ENCODE data around the gene PRKAR1B. TPM values are rescaled to one million over a fixed set of nuclear protein-coding genes. Genes with fewer than 3 reads are reported as not detected.
"Not testable (repeated sequence)": the region's sequence is repeated elsewhere in the genome, so short reads cannot be mapped to it uniquely, and the experiment has no call there.

PRKAR1B gene
- total RNA-seq, 1 experiment from 2014 or later: 62.0 TPM

DNA sequence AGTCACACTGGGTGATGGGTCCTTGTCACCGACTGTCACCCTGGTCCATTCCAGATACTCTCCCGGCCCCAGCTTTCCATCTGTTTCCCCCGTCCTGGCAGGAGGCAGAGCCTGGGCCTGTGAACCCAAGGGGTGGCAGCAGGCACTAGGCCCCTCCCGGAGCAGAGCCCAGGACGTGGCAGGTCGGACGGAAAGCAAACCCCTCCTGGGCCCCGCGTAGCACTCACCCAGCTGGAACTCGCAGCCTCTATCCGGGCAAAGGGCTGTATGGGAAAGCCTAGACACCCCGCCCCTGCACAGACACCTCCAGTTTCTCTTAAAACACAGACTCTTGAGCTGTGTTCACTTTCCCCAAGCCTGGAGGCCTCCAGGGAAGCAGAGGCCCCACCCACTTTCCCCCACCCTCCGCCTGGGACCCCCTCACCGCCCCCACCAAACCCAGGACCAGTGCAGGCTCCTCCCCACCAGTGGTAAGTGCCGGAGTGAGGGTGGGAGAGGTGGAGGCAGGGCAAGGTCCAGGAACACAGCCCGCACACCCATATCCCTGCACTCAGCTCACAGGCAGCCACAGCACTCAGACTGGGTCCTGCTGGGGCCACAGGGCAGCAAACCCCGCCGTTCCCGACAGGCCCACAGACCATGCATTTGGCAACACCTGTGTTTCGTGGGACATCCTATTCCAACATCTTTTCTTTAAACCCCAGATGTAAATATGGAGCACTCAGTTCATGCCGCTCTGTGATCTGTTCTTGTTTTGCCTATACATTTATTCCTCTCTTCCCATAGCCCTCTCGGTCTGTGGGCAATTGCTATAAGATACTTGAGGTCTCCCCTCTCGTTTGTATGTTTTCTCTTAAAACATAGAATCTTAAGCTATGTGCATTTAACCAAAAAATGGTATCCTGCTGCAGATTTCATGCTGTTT, 109.2 kb downstream of the PRKAR1B start:
- POLR2A ChIA-PET: interaction anchor here (0.7 kb wide), 1 partner anchor 28 kb away, joined by 9 read pairs; no protein-coding TSS in a partner anchor
- intact Hi-C loops (cut with micrococcal nuclease; ENCODE audit: unreplicated experiment): no loop called here
- CTCF ChIA-PET: no interaction called here
- Histone ChIP-seq H3K4me3 (ENCODE audit: low read depth in 2 of 2, low read length in 2 of 2) (no peak overlapping the region), H3K27me3 (ENCODE audit: control insufficient read depth, insufficient read depth, low read length) (no peaks in the 10 kb centered on the region), H3K9me3 (ENCODE audit: control insufficient read depth, insufficient read depth, low read depth, low read length) (peaks cover 9% of the 10 kb centered on the region; the same call in 1 of the 2 replicates), H3K27ac (ENCODE audit: low read length) (no peak overlapping the region), H3K4me1 (ENCODE audit: control insufficient read depth, insufficient read depth, low read length) (no peaks in the 10 kb centered on the region), H3K36me3 (ENCODE audit: control insufficient read depth, insufficient read depth, low read length) (no peaks in the 10 kb centered on the region)
- in situ Hi-C loops (cut with HindIII; ENCODE audit: low pct_unique_long_range_greater_than_20kb, low sequenced_read_pairs): no loop called here
- DNase-seq (ENCODE audit: low read depth, low spot score): no peak
- TF ChIP-seq TCF7L2 (IDR thresholded peaks at IDR 0.05; ENCODE audit: low read depth, low read length) (no peak), SIN3A (IDR thresholded peaks at IDR 0.05; ENCODE audit: borderline replicate concordance, insufficient read depth, low read depth, low read length) (no peak), POLR2AphosphoS5 (IDR thresholded peaks at IDR 0.05; ENCODE audit: low read depth, low read length) (no peak)
- TF ChIP-seq, protein P1, sequence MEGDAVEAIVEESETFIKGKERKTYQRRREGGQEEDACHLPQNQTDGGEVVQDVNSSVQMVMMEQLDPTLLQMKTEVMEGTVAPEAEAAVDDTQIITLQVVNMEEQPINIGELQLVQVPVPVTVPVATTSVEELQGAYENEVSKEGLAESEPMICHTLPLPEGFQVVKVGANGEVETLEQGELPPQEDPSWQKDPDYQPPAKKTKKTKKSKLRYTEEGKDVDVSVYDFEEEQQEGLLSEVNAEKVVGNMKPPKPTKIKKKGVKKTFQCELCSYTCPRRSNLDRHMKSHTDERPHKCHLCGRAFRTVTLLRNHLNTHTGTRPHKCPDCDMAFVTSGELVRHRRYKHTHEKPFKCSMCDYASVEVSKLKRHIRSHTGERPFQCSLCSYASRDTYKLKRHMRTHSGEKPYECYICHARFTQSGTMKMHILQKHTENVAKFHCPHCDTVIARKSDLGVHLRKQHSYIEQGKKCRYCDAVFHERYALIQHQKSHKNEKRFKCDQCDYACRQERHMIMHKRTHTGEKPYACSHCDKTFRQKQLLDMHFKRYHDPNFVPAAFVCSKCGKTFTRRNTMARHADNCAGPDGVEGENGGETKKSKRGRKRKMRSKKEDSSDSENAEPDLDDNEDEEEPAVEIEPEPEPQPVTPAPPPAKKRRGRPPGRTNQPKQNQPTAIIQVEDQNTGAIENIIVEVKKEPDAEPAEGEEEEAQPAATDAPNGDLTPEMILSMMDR (IDR thresholded peaks at IDR 0.05): no peak
- TF ChIP-seq, protein P2, sequence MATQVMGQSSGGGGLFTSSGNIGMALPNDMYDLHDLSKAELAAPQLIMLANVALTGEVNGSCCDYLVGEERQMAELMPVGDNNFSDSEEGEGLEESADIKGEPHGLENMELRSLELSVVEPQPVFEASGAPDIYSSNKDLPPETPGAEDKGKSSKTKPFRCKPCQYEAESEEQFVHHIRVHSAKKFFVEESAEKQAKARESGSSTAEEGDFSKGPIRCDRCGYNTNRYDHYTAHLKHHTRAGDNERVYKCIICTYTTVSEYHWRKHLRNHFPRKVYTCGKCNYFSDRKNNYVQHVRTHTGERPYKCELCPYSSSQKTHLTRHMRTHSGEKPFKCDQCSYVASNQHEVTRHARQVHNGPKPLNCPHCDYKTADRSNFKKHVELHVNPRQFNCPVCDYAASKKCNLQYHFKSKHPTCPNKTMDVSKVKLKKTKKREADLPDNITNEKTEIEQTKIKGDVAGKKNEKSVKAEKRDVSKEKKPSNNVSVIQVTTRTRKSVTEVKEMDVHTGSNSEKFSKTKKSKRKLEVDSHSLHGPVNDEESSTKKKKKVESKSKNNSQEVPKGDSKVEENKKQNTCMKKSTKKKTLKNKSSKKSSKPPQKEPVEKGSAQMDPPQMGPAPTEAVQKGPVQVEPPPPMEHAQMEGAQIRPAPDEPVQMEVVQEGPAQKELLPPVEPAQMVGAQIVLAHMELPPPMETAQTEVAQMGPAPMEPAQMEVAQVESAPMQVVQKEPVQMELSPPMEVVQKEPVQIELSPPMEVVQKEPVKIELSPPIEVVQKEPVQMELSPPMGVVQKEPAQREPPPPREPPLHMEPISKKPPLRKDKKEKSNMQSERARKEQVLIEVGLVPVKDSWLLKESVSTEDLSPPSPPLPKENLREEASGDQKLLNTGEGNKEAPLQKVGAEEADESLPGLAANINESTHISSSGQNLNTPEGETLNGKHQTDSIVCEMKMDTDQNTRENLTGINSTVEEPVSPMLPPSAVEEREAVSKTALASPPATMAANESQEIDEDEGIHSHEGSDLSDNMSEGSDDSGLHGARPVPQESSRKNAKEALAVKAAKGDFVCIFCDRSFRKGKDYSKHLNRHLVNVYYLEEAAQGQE (IDR thresholded peaks at IDR 0.05; ENCODE audit: insufficient read depth in 1 of 2, low read depth in 2 of 2, low read length in 1 of 2): no peak
- BruUV-seq (replicated peaks): no TSS peak
- no peak for ATAC-seq

DNA sequence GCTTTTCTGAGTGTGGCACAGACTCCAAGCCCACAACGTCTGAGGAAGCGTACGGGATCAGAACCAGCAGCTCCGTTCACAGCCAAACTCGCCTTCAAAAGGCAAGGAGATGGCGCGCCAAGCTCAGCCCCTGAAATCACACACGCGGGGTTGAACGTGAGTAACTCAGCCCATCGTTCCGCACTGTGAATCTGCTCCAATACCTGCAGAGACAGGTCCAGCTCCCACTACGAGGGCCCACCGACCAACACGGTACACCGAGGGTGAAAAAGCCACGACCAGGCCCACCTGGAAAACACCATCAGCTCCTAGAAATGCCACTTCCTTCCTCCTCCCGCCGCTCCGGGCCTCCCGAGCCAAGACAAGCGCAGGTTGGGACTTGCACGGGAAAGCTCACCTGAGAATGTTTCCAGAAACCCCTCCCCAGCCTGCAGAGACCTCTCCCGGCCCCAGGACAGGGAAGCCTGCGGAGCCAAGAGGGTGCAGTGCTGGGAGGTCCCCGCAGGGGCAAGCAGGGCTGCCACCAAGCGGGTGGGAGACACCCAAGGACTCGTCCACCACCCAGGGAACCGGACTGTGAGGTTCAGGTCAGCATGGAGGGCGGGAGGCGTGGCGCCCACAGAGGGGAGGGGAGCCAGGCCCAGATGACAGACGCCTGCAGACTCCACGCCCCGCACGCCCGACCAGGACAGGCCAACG, 113.5 kb downstream of the PRKAR1B start:
- CTCF ChIA-PET: no interaction called here
- H3K27me3 ChIP-seq (ENCODE audit: control insufficient read depth, insufficient read depth, low read length): no peaks in the 10 kb centered on the region
- in situ Hi-C loops (cut with HindIII; ENCODE audit: low pct_unique_long_range_greater_than_20kb, low sequenced_read_pairs) (no loop called here), intact Hi-C loops (cut with micrococcal nuclease; ENCODE audit: unreplicated experiment) (no loop called here)
- POLR2A ChIA-PET: no interaction called here
- ATAC-seq (0 out of 2 replicates have a peak, but pooled peaks have one; percentile 29), DNase-seq (ENCODE audit: low read depth, low spot score) (no peak)
- no TSS peak for BruUV-seq (replicated peaks)
- H3K4me3 ChIP-seq (ENCODE audit: low read depth in 2 of 2, low read length in 2 of 2): no peak overlapping the region
- H3K9me3 ChIP-seq (ENCODE audit: control insufficient read depth, insufficient read depth, low read depth, low read length): no peaks in the 10 kb centered on the region
- TF ChIP-seq TCF7L2 (IDR thresholded peaks at IDR 0.05; ENCODE audit: low read depth, low read length) (no peak), POLR2AphosphoS5 (IDR thresholded peaks at IDR 0.05; ENCODE audit: low read depth, low read length) (no peak), SIN3A (IDR thresholded peaks at IDR 0.05; ENCODE audit: borderline replicate concordance, insufficient read depth, low read depth, low read length) (no peak)
- TF ChIP-seq, protein P2 (IDR thresholded peaks at IDR 0.05; ENCODE audit: insufficient read depth in 1 of 2, low read depth in 2 of 2, low read length in 1 of 2): no peak
- TF ChIP-seq, protein P1 (IDR thresholded peaks at IDR 0.05): no peak
- no peaks in the 10 kb centered on the region for H3K36me3 ChIP-seq (ENCODE audit: control insufficient read depth, insufficient read depth, low read length)
- no peaks in the 10 kb centered on the region for H3K4me1 ChIP-seq (ENCODE audit: control insufficient read depth, insufficient read depth, low read length)
- no peak overlapping the region for H3K27ac ChIP-seq (ENCODE audit: low read length)

DNA sequence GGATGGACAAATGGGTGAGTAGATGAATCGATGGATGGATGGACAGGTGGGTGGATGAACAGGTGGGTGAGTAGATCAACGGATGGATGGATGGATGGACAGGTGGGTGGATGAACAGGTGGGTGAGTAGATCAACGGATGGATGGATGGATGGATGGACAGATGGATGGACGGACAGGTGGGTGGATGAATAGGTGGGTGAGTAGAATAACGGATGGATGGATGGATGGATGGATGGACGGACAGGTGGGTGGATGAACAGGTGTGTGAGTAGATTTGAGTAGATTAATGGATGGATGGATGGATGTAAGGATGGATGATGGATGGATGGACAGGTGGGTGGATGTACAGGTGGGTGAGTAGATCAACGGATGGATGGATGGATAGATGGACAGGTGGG, 115.2 kb downstream of the PRKAR1B start:
- H3K36me3 ChIP-seq (ENCODE audit: control insufficient read depth, insufficient read depth, low read length); DNase-seq (ENCODE audit: low read depth, low spot score); H3K27me3 ChIP-seq (ENCODE audit: control insufficient read depth, insufficient read depth, low read length); CTCF ChIA-PET; H3K4me1 ChIP-seq (ENCODE audit: control insufficient read depth, insufficient read depth, low read length); intact Hi-C loops (cut with micrococcal nuclease; ENCODE audit: unreplicated experiment); H3K27ac ChIP-seq (ENCODE audit: low read length); BruUV-seq (replicated peaks); ATAC-seq; POLR2A ChIA-PET; in situ Hi-C loops (cut with HindIII; ENCODE audit: low pct_unique_long_range_greater_than_20kb, low sequenced_read_pairs); H3K4me3 ChIP-seq (ENCODE audit: low read depth in 2 of 2, low read length in 2 of 2); H3K9me3 ChIP-seq (ENCODE audit: control insufficient read depth, insufficient read depth, low read depth, low read length): not testable (repeated sequence)
